ENCODE data around the gene MPO. TPM values are rescaled to one million over a fixed set of nuclear protein-coding genes. Genes with fewer than 3 reads are reported as not detected.

Gene MPO
- total RNA-seq, 1 experiment from 2014 or later: not detected

DNA sequence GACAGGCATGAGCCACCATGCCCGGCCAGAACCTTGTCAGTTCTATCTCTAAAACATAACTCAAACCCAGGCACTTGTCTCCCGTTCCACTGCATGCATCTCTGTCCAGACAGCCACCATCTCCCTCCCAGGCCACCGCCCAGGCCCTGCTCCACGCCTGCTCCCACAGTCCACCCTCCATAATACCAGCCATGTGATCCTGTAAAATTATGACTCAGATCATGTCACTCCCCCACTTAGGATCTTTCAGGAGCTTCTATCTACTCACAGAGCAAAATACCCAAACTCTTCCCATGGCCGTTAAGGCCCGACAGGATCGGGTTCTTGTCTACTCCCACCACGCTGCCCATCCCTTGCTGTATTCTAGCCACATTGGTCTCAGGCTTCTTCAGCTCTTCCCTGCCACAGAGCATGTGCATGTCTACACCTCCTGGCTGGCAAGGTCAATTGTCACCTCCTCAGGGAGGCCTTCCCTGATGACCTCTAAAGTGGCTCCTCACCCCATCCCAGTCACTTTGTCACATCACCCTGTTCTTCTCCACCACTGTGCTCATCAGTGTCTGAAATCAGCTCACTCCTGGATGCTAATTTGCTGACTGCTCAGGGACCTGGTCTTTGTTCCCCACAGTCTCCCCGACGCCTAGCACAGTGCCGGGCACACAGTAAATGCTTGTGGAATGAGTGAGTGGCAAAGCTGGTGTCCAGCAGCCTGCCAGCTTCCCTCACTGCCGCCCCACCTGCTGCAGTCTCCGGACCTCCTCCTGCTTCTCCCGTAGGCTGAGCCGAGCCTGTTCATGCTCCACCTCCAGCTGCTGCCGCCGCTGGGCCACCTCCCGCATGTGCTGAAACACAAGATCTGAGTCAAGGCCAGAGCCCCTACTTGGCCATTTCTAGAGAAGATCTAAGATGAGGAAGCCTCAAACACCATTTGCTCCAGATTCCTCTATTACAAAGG lies 41.1 kb upstream of the MPO start:
- Histone ChIP-seq H3K4me3 (no peak overlapping the region), H3K27me3 (no peaks in the 10 kb centered on the region), H3K9me3 (no peaks in the 10 kb centered on the region), H3K36me3 (no peaks in the 10 kb centered on the region)
- no peak for DNase-seq

- no peak for DNase-seq
- H3K27me3 ChIP-seq: no peaks in the 10 kb centered on the region
- H3K36me3 ChIP-seq: no peaks in the 10 kb centered on the region
- no peaks in the 10 kb centered on the region for H3K9me3 ChIP-seq
- no peak overlapping the region for H3K4me3 ChIP-seq
Measured at GRCh38 chr17:58320570-58321323, 40.0 kb upstream of the MPO start.

- Histone ChIP-seq H3K9me3 (no peaks in the 10 kb centered on the region), H3K36me3 (no peaks in the 10 kb centered on the region), H3K4me3 (no peak overlapping the region), H3K27me3 (no peaks in the 10 kb centered on the region)
- DNase-seq: no peak
Measured at GRCh38 chr17:58320163-58320558, 39.4 kb upstream of the MPO start.

- DNase-seq: no peak
- Histone ChIP-seq H3K4me3 (no peak overlapping the region), H3K9me3 (no peaks in the 10 kb centered on the region), H3K36me3 (no peaks in the 10 kb centered on the region), H3K27me3 (no peaks in the 10 kb centered on the region)
Measured at GRCh38 chr17:58319173-58320162, 38.7 kb upstream of the MPO start.

- Histone ChIP-seq H3K9me3 (no peaks in the 10 kb centered on the region), H3K27me3 (no peaks in the 10 kb centered on the region), H3K36me3 (no peaks in the 10 kb centered on the region), H3K4me3 (no peak overlapping the region)
- DNase-seq: no peak
Measured at GRCh38 chr17:58318627-58319172, 38.0 kb upstream of the MPO start.

- no peaks in the 10 kb centered on the region for H3K36me3 ChIP-seq
- H3K4me3 ChIP-seq: no peak overlapping the region
- no peaks in the 10 kb centered on the region for H3K27me3 ChIP-seq
- no peak for DNase-seq
- no peaks in the 10 kb centered on the region for H3K9me3 ChIP-seq
Measured at GRCh38 chr17:58318065-58318481, 37.3 kb upstream of the MPO start.

DNA sequence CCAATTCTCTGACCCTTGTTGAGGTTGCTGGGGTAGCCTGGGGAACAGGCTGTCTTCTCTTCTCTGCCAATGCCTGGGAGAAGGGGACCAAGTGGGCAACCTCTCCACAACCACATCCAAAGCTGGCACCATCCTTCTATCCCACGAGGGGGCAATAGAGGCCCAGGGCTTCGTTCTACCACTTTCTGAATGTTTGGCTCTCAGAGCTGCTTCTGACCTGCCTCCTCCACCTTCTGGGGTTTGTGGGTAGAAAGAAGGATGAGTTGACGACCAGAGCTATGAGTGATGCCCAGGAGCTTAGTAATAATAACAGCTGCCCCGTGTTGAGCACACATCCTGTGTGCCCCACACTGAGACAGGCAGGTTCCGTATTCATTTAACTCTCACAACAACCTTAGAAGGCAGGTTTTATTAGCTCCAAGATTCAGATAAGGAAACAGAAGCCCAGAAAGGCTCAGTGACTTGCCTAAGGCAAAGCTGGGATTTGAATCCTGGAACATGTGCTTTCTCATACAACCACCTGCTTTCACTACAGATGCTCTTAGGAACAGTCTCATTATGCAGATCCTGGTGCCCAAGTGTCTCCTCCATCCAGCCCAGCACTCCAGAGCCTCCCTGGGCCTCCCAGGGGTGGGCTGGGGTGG lies 36.8 kb upstream of the MPO start:
- Histone ChIP-seq H3K36me3 (no peaks in the 10 kb centered on the region), H3K27me3 (no peaks in the 10 kb centered on the region), H3K9me3 (no peaks in the 10 kb centered on the region), H3K4me3 (no peak overlapping the region)
- peak; percentile 70 for DNase-seq

DNA sequence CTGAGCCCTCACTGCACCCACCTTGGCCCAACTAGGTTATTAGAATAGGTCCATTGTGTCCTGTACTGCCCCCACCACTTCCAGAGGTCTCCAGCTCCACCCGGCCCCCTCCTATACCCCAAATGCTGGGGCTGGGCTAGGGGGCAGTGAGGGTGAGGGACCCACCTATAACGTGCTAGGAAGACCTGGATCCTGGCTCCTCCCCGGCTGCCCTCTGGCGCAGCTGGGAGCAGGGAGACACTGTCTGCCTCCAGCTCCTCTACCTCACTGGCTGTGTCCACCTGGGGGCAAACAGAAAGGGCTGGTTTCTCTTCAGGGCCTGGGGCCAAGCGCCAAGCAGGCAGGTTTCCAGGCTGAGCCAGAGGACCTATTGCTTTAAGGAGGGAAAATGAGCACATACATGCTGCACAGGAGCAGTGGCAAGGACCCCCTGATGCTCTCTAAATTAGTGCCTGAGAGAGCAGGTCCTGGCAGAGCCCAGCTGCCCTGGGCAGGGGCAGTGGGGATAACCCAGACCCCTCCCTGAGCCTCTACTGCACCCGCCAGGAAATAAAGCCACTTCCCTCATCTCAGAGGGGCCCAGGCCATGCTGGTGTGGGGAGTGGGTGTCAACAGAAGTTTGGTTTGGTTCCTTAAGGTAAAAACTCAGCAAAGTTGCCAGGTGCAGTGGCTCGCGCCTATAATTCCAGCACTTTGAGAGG lies 35.7 kb upstream of the MPO start:
- no peaks in the 10 kb centered on the region for H3K27me3 ChIP-seq
- DNase-seq: no peak
- no peaks in the 10 kb centered on the region for H3K36me3 ChIP-seq
- H3K4me3 ChIP-seq: no peak overlapping the region
- no peaks in the 10 kb centered on the region for H3K9me3 ChIP-seq

- no peak for DNase-seq
- H3K36me3 ChIP-seq: no peaks in the 10 kb centered on the region
- H3K9me3 ChIP-seq: no peaks in the 10 kb centered on the region
Measured at GRCh38 chr17:58315750-58316149, 35.0 kb upstream of the MPO start.

GRCh38 chr17:58315281-58315711 lies 34.6 kb upstream of the MPO start:
- no peaks in the 10 kb centered on the region for H3K36me3 ChIP-seq
- no peak for DNase-seq
- no peaks in the 10 kb centered on the region for H3K9me3 ChIP-seq
- H3K4me3 ChIP-seq: no peak overlapping the region
- H3K27me3 ChIP-seq: no peaks in the 10 kb centered on the region

More at GRCh38 chr17:58315750-58316149, 35.0 kb upstream of the MPO start:
- H3K27me3 ChIP-seq: no peaks in the 10 kb centered on the region
- no peak overlapping the region for H3K4me3 ChIP-seq

DNA sequence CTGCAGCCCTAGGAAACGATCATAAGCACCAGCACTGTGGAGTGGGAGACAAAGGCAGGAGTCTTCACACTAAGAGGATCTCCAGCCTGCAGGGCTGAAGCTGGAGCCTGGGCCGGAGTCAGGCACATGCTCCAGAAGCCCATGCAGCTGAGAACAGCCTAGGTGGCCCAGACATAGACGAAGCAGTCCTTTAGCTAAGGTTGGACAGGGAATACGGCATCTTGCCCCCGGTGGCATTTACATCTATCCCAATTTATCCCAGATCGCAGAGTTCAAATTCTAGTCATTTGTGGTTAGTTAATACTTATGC lies 33.9 kb upstream of the MPO start:
- no peak overlapping the region for H3K4me3 ChIP-seq
- DNase-seq: no peak
- H3K36me3 ChIP-seq: no peaks in the 10 kb centered on the region

GRCh38 chr17:58313815-58314705 lies 33.3 kb upstream of the MPO start:
- no peak for DNase-seq
- Histone ChIP-seq H3K4me3 (no peak overlapping the region), H3K9me3 (no peaks in the 10 kb centered on the region), H3K27me3 (no peaks in the 10 kb centered on the region), H3K36me3 (no peaks in the 10 kb centered on the region)

More for the DNA sequence above, 33.9 kb upstream of the MPO start:
- Histone ChIP-seq H3K27me3 (no peaks in the 10 kb centered on the region), H3K9me3 (no peaks in the 10 kb centered on the region)

- DNase-seq: no peak
- Histone ChIP-seq H3K27me3 (no peaks in the 10 kb centered on the region), H3K36me3 (no peaks in the 10 kb centered on the region), H3K9me3 (no peaks in the 10 kb centered on the region), H3K4me3 (no peak overlapping the region)
Measured at GRCh38 chr17:58312829-58313228, 32.1 kb upstream of the MPO start.

DNA sequence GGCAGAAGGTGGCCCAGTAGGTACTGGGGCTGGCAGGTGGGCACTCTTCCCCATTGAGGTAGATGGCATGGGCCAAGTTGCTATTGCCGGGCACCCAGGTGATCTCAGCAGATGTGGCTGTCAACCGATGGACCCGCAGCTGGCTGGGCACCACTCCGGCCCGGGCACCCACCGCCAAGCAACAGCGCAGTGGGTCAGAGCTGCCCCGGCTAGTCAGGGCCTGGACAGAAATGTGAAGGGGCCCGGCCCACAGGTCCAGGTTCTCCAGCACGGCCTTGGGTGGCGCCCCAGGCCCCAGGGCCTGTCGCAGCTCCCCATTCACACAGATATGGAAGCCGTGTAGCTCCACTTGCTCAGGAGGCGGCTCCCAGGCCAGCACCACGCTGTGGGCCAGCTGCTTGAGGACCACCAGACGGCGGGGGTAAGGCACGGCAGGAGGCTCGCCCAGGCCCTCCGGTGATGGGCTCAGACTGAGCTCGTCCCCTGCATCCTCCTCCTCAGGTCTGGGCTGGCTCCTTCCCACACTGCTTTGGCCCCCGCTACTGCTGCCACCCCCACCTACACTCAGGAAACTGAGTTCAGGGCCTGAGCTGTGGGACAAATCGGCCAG lies 31.4 kb upstream of the MPO start:
- no peaks in the 10 kb centered on the region for H3K27me3 ChIP-seq
- H3K9me3 ChIP-seq: no peaks in the 10 kb centered on the region
- DNase-seq: no peak
- no peak overlapping the region for H3K4me3 ChIP-seq
- no peaks in the 10 kb centered on the region for H3K36me3 ChIP-seq
